Immature natural killer cell (primary cell): ENCODE data around the gene LDLRAP1. TPM values are rescaled to one million over a fixed set of nuclear protein-coding genes. Genes with fewer than 3 reads are reported as not detected.

Source experiments
- polyA plus RNA-seq, 3 donors: library from polyadenylated mRNA; unstranded; fragments of 300-500 nt; fragmentation: Illumina TruSeq; gene quantifications; one replicate each; pipeline ENCODE4 v1.2.3, GENCODE V29; 2021

LDLRAP1 gene
- polyA plus RNA-seq, 3 donors from 2014 or later = 46.5 to 81.5 (median 69.2) TPM

Other genes with a start within 250 kb of the LDLRAP1 start
- gene TMEM50A, start 205.3 kb upstream of the LDLRAP1 start, polyA plus RNA-seq = 100 to 1,000 TPM; 238 to 291 (median 240) TPM
- gene RHCE, start 122.8 kb upstream of the LDLRAP1 start, polyA plus RNA-seq = not detected
- 1 to 10 TPM in 2 of 3 donors, under 1 TPM in 1; 0.45 to 5.2 (median 3.7) TPM for gene MACO1, start 112.7 kb upstream of the LDLRAP1 start, polyA plus RNA-seq
- 1 to 10 TPM in 2 of 3 donors, under 1 TPM in 1; 0.48 to 2.8 (median 1.2) TPM for gene MAN1C1, start 73.2 kb downstream of the LDLRAP1 start, polyA plus RNA-seq